B cell (primary cell): Measurements from ENCODE around the gene STOX1.
"Not testable (repeated sequence)": the region's sequence is repeated elsewhere in the genome, so short reads cannot be mapped to it uniquely, and the experiment has no call there.

Source experiments
- CTCF ChIP-seq: fragments of 200-600 bp; IDR thresholded peaks from one replicate; pipeline ENCODE4 v1.8.0; 2022; ENCODE audit warnings: antibody characterized with exemption, mild to moderate bottlenecking
- EZH2 ChIP-seq: IDR thresholded peaks from 2 replicates; pipeline ENCODE4 v1.6.1; 2012; ENCODE audit warnings: borderline replicate concordance, low read depth, mild to moderate bottlenecking, moderate library complexity, low read length; ENCODE audit not compliant: insufficient read depth, poor library complexity, severe bottlenecking

DNA sequence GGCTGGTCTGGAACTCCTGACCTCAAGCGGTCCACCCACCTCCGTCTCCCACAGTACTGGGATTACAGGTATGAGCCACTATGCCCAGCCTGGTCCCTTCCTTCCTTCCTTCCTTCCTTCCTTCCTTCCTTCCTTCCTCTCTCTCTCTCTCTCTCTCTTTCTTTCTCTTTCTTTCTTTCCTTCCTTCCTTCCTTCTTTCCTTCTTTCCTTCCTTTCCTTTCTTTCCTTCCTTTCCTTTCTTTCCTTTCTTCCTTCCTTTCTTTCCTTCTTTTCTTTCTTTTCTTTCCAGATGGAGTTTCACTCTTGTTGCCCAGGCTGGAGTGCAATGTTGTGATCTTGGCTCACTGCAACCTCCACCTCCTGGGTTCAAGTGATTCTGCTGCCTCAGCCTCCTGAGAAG lies 101.8 kb downstream of the STOX1 start:
- TF ChIP-seq CTCF, EZH2: not testable (repeated sequence)
